Femur (tissue), 1 donor: ENCODE results near the gene KCNH5.

Experiments
- DNase-seq: peaks from one replicate; pipeline ENCODE4 v3.0.0-alpha.2; 2017

KCNH5 gene

DNA sequence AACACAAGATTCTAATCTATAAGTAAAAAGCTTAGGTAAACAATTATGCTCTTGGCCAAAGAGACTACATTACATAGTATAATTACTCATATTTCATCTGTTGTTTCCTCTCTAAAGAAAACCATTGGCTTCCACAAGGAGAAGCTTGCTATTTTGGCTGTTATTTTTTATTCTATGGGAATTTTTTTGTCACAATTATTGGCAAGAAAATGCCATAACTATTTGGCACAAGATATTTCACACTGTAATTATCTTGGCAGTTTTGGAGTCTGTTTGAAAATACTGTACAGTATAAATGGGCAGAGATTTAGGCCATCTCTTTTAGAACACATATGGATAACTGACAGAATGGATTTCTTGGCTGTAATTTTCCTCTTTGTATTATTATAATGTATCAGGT is 51.2 kb downstream of the KCNH5 start:
- no peak for DNase-seq

GRCh38 chr14:62988967-62989366 is 56.3 kb downstream of the KCNH5 start:
- DNase-seq, result no peak

- no peak for DNase-seq
Observed at GRCh38 chr14:62983821-62984220, 61.4 kb downstream of the KCNH5 start.

- no peak for DNase-seq
Observed at GRCh38 chr14:62980693-62981092, 64.6 kb downstream of the KCNH5 start.

- no peak for DNase-seq
Observed at GRCh38 chr14:62957562-62957961, 87.7 kb downstream of the KCNH5 start.

DNA sequence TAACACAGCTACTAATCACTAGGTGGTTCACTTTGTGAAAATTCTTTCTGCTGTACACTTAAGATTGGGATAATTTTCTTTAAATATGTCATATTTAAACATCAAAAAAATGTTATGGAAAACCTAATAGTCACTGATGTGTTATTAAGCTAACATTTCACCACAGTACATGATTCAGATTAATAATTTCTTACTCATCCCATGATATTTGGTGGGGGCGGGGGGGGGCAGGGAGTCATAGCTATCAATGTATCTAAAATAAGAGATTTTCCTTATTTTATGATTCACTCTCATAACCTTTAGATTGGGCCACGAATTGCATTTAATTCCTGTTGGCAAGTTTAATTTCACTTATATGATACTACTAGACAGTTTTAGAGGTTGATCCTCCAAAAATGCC is 88.8 kb downstream of the KCNH5 start:
- DNase-seq, result no peak

DNA sequence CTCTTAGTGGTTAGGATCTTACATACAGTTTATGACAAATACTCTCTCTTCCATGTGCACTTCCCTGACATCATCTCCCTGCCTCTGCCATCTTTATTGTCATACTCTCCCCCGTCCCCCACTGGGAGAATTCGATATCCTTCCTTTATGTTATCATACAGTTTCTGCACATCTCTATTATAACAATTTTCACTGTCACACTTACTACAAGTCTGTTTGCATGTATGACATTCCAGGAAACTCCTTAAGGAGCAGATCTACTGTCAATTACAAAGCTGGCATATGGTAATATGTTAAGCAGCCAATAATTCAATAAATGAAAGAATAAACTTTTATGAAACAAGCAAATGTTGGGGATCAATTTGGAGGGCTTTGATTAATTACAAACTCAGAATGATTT is 91.1 kb downstream of the KCNH5 start:
- no peak for DNase-seq

GRCh38 chr14:62952226-62952625 is 93.0 kb downstream of the KCNH5 start:
- DNase-seq, result no peak

DNA sequence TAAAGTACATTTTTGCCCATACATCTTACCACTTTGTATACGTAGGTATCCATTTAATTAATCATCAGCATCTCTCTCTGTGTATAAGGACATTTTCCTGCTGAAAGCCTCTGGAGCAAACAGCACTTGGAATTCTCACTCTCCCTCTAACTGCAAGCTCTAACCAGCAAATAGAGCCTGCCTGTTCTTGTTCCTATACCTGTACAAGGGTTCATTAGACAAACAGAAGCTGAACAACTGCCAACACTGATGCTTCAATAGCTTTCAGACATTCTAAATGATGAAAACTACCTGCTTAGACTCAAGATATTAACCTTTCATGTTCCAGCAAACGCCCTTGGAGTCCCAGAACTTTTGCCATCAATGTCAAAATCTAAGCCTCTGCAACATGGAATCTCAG is 98.0 kb downstream of the KCNH5 start:
- no peak for DNase-seq

DNA sequence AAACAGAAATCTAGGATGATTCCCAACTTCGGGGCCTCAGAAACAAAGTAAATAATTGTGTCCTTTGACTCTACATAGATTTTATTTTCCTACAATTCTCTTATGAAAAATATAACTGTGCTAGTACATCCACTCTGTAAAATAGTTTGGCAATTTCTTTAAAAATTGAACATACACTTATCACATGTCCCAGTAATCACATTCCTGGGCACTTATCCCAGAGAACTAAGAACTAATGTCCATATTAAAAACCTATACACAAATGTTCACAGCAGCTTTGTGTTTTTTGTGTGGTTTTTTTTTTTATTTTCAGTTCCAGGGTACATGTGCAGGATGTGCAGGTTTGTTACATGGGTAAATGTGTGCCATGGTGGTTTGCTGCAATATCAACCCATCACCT is 99.0 kb downstream of the KCNH5 start:
- DNase-seq, result no peak

GRCh38 chr14:62943202-62943601 is 102.1 kb downstream of the KCNH5 start:
- no peak for DNase-seq

GRCh38 chr14:62939970-62940369 is 105.3 kb downstream of the KCNH5 start:
- no peak for DNase-seq

DNA sequence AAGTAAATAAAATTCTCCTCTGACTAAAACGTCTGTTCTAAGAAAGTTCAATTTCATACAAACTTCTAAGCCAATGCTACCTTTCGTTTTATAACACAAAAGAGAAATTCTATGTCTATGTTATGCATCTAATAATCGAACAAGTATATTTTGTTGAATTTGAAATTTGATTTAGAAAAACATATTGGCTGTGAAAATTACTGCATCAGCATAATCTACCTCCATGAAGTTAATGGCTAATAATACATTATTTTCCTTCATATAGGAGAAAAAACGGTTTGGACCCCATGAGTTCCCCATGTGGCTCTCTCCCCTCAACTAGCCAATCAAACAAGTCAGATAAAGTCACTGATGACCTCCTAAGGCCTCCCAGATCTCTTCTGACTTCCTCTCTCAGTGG is 106.5 kb downstream of the KCNH5 start:
- DNase-seq, result no peak

GRCh38 chr14:62934439-62934838 is 110.8 kb downstream of the KCNH5 start:
- DNase-seq, result no peak

GRCh38 chr14:62921466-62921865 is 123.8 kb downstream of the KCNH5 start:
- no peak for DNase-seq

DNA sequence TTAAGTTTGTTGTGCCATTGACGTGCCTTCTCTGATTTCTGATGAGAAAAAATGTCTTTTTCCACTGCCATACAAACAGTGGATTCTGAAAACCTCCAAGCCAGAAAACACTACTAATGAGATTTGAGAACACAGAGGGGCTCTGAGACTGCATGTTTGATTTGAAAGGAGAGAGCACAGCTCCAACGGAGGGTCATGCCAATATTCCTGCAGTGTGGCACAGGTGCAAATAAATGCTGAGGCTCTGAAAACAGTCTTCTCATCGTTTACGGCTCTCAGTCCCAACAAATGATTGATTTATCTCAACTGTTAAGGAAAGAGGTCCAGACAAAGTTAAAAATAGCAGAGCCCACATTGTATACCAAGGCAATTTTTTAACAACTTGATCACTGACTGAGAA is 128.7 kb downstream of the KCNH5 start:
- DNase-seq, result no peak

DNA sequence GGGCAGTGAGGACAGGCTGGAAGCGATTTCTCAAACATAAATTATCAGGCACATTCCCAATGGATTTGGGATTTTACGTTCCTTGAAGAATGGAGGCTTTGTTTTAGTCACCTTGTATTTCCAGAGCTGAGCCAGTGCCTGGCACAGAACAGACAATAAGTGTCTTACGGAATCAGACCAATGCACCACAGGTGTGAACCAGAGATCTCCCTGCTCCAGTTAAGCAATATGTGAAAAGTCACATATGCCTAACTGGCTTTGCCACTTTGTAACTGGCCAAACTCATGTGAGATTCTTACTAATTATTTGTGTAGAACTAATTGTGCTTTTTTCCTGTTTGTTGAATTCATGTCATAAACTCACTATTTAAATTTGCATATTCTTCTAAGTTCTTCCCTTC is 130.4 kb downstream of the KCNH5 start:
- no peak for DNase-seq

DNA sequence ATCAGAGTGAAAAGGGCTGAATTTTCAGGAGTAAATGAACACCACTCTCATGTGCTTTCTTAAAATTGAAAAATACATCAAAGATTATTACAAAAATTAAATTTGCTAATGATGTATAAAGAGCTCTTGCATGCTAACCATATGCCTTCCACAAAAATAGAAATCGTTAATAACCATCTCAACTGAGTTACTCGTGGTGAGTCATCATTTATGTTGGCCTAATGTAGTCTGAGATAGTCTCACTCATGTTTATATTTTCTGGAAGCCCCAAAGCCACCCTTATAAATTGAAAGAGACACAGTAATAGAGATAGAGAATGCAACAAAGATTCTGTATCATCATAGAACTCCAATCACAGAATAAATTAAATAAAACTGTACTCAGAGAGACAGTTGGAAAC is 131.2 kb downstream of the KCNH5 start:
- no peak for DNase-seq

GRCh38 chr14:62908506-62908905 is 136.8 kb downstream of the KCNH5 start:
- no peak for DNase-seq

DNA sequence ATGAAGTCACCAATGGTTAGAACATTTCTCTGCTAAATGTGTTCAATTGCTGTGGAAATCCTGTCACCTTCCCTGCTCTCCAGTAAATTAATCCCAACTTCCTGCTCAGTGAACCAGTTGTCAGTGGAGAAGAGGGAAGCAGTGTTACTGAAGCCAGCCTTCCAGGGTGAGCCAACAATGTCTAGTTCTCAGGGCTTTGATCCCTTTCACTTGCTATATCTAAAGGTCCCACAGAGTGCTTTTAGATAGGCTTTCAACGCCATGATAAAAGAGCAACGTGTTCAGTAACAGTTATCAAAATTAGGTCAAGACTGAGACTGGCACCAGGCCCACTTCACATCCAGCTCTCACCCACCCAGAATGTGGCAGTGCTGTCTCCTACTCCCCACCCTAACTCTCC is 139.7 kb downstream of the KCNH5 start:
- DNase-seq, result no peak

GRCh38 chr14:62897771-62898170 is 147.5 kb downstream of the KCNH5 start:
- no peak for DNase-seq

DNA sequence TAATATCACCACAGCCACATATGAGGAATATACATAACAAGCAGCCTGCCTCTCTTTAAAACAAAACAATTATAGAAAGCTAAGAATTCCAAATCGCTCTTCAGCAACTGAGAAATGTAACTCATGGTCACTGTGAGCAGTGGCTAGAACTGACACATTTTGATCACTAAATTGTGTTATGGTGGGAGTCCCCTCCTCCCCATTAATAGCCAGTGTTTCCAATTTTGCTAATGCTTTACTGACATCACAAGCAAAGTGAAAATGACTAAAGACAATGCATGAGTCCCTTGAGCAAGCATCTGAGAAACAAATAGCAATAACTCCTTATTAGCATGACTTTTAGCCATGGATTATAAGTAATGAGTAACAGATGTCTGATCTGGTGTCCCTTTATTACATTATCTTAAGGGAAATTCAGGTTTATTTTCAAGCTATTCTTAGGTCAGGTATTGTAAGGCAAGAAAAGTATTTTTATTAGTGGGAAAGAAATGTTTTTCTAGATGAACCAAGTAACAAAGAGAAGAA is 148.3 kb downstream of the KCNH5 start:
- DNase-seq, result no peak

DNA sequence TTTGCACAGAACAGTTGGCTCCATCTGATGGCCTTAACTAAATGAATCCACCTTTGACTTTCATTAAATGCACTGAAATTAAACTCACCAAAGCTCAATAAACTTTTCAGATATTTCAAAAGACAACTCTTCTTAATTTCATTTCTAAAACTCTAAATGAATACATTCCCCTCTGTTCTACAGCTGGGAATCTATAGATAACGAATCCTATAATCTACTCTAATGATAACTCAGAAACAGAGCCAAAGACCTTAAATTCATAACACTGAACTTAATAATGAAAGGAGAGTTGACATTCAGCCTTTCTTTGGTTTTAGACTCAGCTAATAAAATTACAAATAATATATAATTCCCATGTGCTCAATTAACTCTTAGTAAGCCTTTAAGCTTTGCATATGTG is 150.5 kb downstream of the KCNH5 start:
- DNase-seq, result no peak

DNA sequence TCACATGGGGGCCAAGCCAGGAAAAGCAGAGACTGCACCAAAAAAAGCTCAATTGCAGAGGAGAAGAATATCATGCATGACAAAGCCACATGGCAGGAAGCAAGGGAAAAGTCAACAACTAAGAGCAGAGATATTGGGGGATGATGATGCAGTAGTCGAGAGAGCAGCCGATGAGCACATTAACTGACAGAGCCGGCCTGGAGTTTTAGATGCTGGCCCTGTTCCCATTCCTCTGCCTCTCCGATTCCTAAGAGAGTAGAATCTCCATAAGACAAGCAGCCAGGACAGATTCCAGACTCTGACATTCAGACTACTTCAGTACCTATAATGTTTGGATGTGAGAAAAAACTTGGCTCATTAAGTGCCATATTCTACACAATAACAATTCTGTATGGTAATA is 155.9 kb downstream of the KCNH5 start:
- no peak for DNase-seq

DNA sequence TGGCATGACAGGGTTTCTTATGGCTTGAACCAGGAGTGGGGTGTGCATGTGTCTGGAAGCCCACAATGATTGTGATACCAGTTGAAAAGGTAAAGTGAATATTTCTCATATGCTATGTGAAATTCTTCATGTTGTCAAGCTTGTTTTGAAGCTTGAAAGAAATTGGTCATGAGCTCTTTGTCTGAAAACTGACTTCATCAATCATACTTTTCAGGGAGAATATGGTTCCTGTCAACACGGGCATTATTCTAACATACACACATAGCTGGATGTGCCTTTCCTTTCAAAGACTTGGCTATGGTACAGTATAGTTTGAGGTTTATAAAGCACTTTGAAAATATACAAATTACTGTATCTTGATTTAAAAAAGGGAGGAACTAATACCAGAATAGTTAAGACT is 158.8 kb downstream of the KCNH5 start:
- DNase-seq, result no peak

DNA sequence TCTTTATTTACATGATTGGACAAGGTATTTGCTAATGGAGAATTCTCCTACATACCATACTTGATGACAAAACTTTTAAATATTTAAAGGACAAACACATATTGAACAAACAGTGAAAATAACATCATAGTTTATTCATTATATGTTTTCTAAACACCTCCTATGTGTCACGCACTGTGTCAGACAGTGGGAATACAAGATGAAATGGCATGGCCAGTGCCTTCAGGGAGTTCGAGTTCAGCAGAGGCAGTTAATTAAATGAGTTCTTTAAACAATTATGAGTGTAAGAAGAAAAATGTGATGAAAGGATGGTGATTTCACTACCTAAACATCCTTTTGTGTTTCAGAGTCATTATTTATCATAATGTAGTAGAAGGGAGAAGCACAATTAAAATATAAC is 159.8 kb downstream of the KCNH5 start:
- DNase-seq, result no peak
